Measurements from ENCODE around the gene CRYGS.
"Not testable (repeated sequence)": the region's sequence is repeated elsewhere in the genome, so short reads cannot be mapped to it uniquely, and the experiment has no call there.

CRYGS gene

DNA sequence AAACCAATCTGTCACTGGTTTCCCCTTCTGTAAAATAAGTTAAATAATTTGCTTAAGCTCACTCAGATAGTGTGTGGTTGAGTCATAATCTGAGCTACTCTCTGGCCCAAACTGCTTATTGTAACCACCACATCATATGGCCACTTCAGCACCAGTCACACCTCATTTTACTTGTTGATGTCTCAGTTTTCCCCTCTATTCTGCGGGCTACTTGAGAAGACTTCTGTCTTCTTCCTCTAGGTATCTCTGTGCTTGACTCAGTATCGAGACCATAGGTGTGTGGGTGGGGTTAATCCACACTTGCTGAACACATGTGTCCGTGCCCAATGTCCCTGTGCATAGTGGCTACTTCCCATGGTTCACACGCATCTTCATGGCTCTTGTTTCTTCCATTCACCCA, 32.9 kb downstream of the CRYGS start:
- Histone ChIP-seq H3K4me1 (ENCODE audit: control insufficient read depth, insufficient read depth, low read length) (no peaks in the 10 kb centered on the region), H3K4me3 (ENCODE audit: low read length) (no peak overlapping the region), H3K27me3 (ENCODE audit: control insufficient read depth, insufficient read depth, low read length) (no peaks in the 10 kb centered on the region), H3K9ac (ENCODE audit: low read length) (no peak overlapping the region), H3K36me3 (ENCODE audit: control insufficient read depth, insufficient read depth, low read length) (no peaks in the 10 kb centered on the region), H3K27ac (ENCODE audit: low read depth, low read length) (no peak overlapping the region)

DNA sequence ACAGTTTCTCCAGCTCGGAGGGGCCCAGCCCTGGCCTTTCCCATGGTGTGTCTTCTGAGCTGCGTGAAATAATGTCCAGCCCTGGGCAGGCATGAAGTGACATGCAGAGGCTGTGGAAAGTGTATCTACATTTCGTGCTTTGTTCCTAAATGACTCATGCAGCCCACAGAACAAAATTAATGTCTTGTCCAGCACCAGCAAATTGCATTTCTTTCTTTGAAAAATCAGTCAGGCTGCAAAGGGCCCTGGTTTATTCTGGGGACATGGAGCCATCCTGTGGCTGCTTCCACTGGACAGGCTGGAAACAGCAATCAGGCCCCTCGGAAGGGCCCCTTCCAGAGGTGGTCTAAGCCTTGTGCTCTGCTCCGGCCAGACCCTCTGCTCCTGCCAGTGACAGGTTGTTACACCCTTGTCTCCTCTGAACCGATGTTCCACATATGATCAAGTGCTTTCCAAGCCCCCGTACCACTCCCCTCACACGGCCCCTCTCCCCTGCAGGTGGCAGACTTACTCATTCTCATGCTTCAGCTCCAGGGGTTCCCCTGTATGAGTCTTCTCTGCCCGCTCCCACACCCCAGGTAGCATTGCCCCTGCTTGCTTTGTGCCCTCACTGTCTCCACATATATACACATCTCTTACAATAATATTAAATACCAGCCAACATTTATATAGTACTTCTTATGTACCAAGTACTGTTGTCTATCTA, 33.7 kb downstream of the CRYGS start:
- H3K36me3 ChIP-seq (ENCODE audit: control insufficient read depth, insufficient read depth, low read length), result no peaks in the 10 kb centered on the region
- H3K27me3 ChIP-seq (ENCODE audit: control insufficient read depth, insufficient read depth, low read length), result no peaks in the 10 kb centered on the region
- no peak overlapping the region for H3K27ac ChIP-seq (ENCODE audit: low read depth, low read length)
- no peak overlapping the region for H3K4me3 ChIP-seq (ENCODE audit: low read length)
- no peak overlapping the region for H3K9ac ChIP-seq (ENCODE audit: low read length)
- no peaks in the 10 kb centered on the region for H3K4me1 ChIP-seq (ENCODE audit: control insufficient read depth, insufficient read depth, low read length)

DNA sequence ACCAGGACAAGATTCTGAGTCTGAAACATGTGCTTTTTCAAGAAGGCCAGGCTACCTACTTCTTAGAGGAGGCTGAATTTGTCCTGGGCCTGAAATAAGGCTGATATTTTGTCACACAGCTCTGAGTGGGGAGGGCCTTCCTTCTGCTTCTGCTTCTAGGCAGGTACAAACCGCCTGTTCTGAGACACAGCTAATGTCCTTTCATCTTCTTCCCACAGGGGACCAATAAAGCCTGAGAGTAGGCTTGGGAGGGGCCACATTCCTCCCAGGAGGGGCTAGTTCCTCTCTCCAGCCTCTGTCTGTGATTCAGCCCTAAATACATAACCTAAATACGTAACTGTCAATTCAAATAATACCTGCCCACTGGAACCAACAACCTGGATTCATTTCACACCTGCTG, 34.8 kb downstream of the CRYGS start:
- Histone ChIP-seq H3K27ac (ENCODE audit: low read depth, low read length) (no peak overlapping the region), H3K36me3 (ENCODE audit: control insufficient read depth, insufficient read depth, low read length) (no peaks in the 10 kb centered on the region), H3K4me1 (ENCODE audit: control insufficient read depth, insufficient read depth, low read length) (no peaks in the 10 kb centered on the region), H3K9ac (ENCODE audit: low read length) (no peak overlapping the region), H3K4me3 (ENCODE audit: low read length) (no peak overlapping the region), H3K27me3 (ENCODE audit: control insufficient read depth, insufficient read depth, low read length) (no peaks in the 10 kb centered on the region)

DNA sequence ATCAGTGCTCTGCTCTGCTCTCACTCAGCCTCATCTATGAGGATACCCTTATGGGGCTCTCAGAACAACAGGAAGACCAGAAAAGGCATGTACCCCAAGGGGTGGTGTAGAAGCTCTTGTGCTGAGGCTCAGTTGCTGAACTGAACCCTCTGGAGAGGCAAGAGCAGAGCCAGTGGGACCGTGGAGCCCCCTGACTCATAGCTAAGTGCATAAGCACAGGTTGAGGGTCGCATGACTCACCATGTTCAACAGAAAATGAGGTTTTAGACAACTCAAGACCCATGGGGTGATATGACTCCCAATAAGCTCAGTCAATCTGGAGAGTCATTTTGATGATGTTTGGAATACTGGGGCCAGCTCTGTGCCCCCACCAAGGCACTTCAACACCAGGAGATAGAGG, 37.3 kb downstream of the CRYGS start:
- H3K9ac ChIP-seq (ENCODE audit: low read length), result no peak overlapping the region
- no peaks in the 10 kb centered on the region for H3K27me3 ChIP-seq (ENCODE audit: control insufficient read depth, insufficient read depth, low read length)
- no peak overlapping the region for H3K4me3 ChIP-seq (ENCODE audit: low read length)
- no peaks in the 10 kb centered on the region for H3K4me1 ChIP-seq (ENCODE audit: control insufficient read depth, insufficient read depth, low read length)
- H3K36me3 ChIP-seq (ENCODE audit: control insufficient read depth, insufficient read depth, low read length), result no peaks in the 10 kb centered on the region
- no peak overlapping the region for H3K27ac ChIP-seq (ENCODE audit: low read depth, low read length)

DNA sequence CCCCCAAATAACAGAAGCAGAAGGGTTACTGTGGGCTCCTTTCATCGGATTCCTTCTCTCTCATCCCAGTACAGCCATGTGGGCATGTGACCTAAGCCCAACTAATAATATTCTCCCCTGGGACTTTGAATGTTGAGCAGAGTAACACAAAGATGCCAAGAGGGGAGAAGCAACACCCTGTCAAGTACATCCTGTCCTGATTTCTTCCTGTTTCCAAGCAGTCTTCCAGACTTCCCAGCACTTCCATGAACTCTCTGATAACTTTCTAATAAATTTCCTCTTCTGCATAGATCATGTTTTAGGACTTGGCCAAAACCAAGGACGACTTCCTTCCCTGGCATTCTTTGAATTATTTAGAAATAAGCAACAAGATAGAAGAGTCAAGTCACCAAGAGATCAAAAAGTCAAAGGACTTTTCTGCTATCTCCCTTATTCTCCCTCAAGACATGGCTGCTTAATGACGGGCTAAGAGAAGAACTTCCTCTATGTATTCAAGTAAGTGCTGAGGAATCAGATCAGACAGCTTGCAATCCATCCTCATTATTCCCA, 37.9 kb downstream of the CRYGS start:
- Histone ChIP-seq H3K27ac (ENCODE audit: low read depth, low read length) (no peak overlapping the region), H3K36me3 (ENCODE audit: control insufficient read depth, insufficient read depth, low read length) (no peaks in the 10 kb centered on the region), H3K4me3 (ENCODE audit: low read length) (no peak overlapping the region)

DNA sequence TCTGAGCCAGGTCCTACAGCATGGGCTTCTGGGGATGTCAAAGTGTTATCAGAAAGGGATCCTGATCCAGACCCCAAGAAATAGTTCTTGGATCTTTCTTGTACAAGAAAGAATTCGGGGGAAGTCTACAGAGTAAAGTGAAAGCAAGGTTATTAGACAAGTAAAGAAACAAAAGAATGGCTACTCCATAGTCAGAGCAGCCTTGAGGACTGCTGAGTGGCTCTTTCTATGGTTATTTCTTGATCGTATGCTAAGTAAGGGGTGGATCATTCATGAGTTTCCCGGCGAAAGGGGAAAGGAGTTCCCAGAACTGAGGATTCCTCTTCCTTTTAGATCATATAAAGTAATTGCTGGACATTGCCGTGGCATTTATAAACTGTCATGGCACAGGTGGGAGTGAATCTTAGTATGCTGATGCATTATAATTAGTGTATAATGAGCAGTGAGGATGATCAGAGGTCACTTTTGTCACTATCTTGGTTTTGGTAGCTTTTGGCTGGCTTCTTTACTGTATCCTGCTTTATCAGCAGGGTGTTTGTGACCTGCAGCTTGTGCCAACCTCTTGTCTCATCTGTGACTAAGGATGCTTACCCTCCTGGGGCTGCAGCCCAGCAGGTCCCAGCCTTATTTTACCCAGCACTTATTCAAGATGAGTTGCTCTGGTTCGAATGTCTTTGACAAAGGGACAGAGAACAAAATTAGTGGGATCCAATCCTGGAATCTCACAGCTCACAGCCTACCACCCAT, 41.0 kb downstream of the CRYGS start:
- Histone ChIP-seq H3K4me3 (ENCODE audit: low read length) (no peak overlapping the region), H3K27me3 (ENCODE audit: control insufficient read depth, insufficient read depth, low read length) (no peaks in the 10 kb centered on the region), H3K36me3 (ENCODE audit: control insufficient read depth, insufficient read depth, low read length) (no peaks in the 10 kb centered on the region), H3K27ac (ENCODE audit: low read depth, low read length) (no peak overlapping the region), H3K4me1 (ENCODE audit: control insufficient read depth, insufficient read depth, low read length) (no peaks in the 10 kb centered on the region), H3K9ac (ENCODE audit: low read length) (no peak overlapping the region)

More for the DNA sequence above, 37.9 kb downstream of the CRYGS start:
- Histone ChIP-seq H3K27me3 (ENCODE audit: control insufficient read depth, insufficient read depth, low read length) (no peaks in the 10 kb centered on the region), H3K4me1 (ENCODE audit: control insufficient read depth, insufficient read depth, low read length) (no peaks in the 10 kb centered on the region), H3K9ac (ENCODE audit: low read length) (no peak overlapping the region)

DNA sequence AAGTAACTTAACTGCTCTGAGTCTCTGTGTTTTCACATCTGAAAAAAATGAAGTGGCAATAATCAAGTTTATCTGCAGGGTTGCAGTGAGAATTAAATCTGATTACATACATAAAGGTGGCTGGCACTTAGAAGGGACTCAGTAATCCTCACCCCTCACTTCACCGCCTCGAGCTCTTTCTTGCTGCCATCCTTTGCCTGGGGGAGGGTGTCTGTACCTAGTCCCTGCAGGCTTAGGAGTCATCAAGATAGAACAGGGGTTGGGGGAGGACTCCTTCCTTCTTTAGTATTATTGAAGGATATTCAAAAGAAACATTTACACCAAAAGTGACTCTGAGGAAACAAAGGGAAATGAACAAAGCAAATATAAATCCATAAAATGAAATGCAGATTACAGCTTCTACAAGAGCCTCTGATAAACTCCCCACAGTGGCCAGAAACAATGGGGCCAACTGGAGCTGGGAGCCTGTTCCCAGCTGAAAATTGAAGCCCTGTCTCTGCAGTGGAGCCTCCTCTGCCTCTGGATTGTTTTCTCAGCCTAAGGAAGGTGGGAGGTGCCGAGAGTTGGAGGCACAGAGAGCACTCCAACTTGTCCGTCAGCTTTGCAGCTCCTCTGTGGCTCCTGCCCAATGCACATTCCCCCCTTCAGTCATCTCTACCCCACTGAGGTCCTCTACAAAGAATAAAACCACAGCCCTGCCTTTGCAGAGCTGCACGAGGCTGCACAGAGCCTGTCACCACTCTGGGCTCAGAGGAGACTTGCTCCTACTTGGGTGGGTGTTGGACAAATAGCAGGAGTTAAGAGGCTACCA, 41.8 kb downstream of the CRYGS start:
- Histone ChIP-seq H3K9ac (ENCODE audit: low read length) (no peak overlapping the region), H3K36me3 (ENCODE audit: control insufficient read depth, insufficient read depth, low read length) (no peaks in the 10 kb centered on the region), H3K4me3 (ENCODE audit: low read length) (no peak overlapping the region)

DNA sequence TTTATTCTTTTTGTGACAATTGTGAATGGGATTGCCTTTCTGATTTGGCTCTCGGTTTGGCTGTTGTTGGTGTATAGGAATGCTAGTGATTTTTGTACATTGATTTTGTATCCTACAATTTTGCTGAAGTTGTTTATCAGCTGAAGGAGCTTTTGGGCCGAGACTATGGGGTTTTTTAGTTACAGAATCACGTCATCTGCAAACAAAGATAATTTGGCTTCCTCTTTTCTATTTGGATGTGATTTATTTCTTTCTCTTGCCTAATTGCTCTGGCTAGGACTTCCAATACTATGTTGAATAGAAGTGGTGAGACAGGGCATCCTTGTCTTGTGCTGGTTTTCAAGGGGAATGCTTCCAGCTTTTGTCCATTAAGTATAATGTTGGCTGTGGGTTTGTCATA, 44.2 kb downstream of the CRYGS start:
- not testable (repeated sequence) for H3K4me3 ChIP-seq (ENCODE audit: low read length); H3K4me1 ChIP-seq (ENCODE audit: control insufficient read depth, insufficient read depth, low read length); H3K36me3 ChIP-seq (ENCODE audit: control insufficient read depth, insufficient read depth, low read length); H3K9ac ChIP-seq (ENCODE audit: low read length); H3K27me3 ChIP-seq (ENCODE audit: control insufficient read depth, insufficient read depth, low read length); H3K27ac ChIP-seq (ENCODE audit: low read depth, low read length)

More for the DNA sequence above, 41.8 kb downstream of the CRYGS start:
- Histone ChIP-seq H3K27me3 (ENCODE audit: control insufficient read depth, insufficient read depth, low read length) (no peaks in the 10 kb centered on the region), H3K4me1 (ENCODE audit: control insufficient read depth, insufficient read depth, low read length) (no peaks in the 10 kb centered on the region), H3K27ac (ENCODE audit: low read depth, low read length) (no peak overlapping the region)

DNA sequence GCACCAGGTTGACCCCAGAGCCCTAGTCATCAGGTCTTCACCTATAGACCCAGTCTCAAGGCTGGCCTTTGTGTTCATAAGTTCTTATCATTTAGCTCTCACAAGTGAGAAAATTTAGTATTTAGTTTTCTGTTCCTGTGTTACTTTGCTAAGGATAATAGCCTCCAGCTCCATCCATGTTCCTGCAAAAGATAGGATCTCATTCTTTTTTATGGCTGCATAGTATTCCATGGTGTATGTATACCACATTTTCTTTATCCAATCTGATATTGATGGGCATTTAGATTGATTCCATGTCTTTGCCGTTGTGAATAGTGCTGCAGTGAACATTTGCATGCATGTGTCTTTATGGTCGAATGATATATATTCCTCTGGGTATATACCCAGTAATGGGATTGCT, 46.2 kb downstream of the CRYGS start:
- not testable (repeated sequence) for H3K27ac ChIP-seq (ENCODE audit: low read depth, low read length); H3K4me3 ChIP-seq (ENCODE audit: low read length); H3K27me3 ChIP-seq (ENCODE audit: control insufficient read depth, insufficient read depth, low read length); H3K36me3 ChIP-seq (ENCODE audit: control insufficient read depth, insufficient read depth, low read length); H3K4me1 ChIP-seq (ENCODE audit: control insufficient read depth, insufficient read depth, low read length); H3K9ac ChIP-seq (ENCODE audit: low read length)

DNA sequence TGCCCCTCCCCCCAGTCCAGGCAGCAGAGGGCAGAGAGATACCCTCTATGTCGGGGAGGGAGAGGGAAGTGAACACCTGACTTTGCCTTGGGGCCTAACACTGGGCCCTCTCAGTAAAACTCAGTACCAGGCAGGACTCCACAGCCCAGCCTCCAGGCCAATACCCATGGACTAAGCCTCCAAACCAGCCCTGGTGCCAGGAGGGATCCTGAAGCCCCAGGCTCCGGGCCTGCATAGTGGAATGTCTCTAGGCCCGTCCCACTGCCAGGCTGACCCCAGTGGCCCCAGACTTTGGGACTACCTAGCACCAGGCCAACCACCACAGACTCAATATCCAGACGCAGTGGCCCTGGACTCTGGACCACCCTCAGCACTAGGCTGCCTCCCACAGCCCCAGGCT, 46.6 kb downstream of the CRYGS start:
- no peak overlapping the region for H3K4me3 ChIP-seq (ENCODE audit: low read length)
- no peak overlapping the region for H3K27ac ChIP-seq (ENCODE audit: low read depth, low read length)
- H3K9ac ChIP-seq (ENCODE audit: low read length), result no peak overlapping the region
- no peaks in the 10 kb centered on the region for H3K4me1 ChIP-seq (ENCODE audit: control insufficient read depth, insufficient read depth, low read length)
- H3K36me3 ChIP-seq (ENCODE audit: control insufficient read depth, insufficient read depth, low read length), result no peaks in the 10 kb centered on the region
- H3K27me3 ChIP-seq (ENCODE audit: control insufficient read depth, insufficient read depth, low read length), result no peaks in the 10 kb centered on the region

DNA sequence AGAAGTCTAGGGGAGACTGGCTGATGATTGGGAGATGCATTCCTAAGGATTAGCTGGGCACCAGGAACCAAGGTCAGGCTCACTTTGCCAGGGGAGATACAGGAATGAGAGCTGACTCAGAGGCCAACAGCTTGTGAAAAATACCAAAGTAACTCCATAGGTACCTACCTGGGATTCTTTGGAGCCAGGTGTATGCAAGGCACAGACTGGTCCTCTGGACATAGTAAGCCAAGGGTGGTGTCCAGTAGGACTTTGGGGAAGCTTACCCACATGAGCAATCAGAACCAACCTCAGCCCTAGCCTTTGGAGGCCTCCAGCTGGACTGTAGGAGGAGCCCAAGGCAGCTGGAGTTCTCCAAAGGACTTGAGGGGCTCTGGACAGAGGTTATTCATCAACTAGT, 47.5 kb downstream of the CRYGS start:
- Histone ChIP-seq H3K27ac (ENCODE audit: low read depth, low read length) (no peak overlapping the region), H3K36me3 (ENCODE audit: control insufficient read depth, insufficient read depth, low read length) (no peaks in the 10 kb centered on the region), H3K27me3 (ENCODE audit: control insufficient read depth, insufficient read depth, low read length) (no peaks in the 10 kb centered on the region), H3K9ac (ENCODE audit: low read length) (no peak overlapping the region), H3K4me3 (ENCODE audit: low read length) (no peak overlapping the region), H3K4me1 (ENCODE audit: control insufficient read depth, insufficient read depth, low read length) (no peaks in the 10 kb centered on the region)

DNA sequence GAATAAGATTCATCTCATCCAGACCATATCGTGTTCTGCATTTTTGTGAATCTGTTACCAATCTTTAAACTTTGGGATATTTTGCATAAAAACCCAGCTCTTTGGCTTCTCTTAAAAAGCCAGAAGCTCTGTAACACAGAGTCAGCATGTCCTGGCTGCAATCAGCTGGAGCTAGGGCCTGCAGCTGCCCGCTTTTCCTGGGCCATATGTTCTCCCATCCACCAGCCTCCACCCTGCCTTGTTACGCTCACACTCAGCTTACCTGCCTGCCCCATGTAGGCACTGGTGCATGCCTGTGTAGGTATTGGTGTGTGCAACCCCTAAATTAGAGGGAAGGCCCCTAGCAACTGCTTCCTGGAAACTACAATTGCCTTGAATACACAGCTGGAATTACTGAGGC, 48.2 kb downstream of the CRYGS start:
- no peak overlapping the region for H3K4me3 ChIP-seq (ENCODE audit: low read length)
- H3K27ac ChIP-seq (ENCODE audit: low read depth, low read length), result no peak overlapping the region
- H3K9ac ChIP-seq (ENCODE audit: low read length), result no peak overlapping the region
- no peaks in the 10 kb centered on the region for H3K36me3 ChIP-seq (ENCODE audit: control insufficient read depth, insufficient read depth, low read length)
- H3K4me1 ChIP-seq (ENCODE audit: control insufficient read depth, insufficient read depth, low read length), result no peaks in the 10 kb centered on the region
- H3K27me3 ChIP-seq (ENCODE audit: control insufficient read depth, insufficient read depth, low read length), result no peaks in the 10 kb centered on the region

Measured in rectal smooth muscle tissue (tissue), 1 donor.